ENCODE data around the gene SYP.
"Not testable (repeated sequence)": the region's sequence is repeated elsewhere in the genome, so short reads cannot be mapped to it uniquely, and the experiment has no call there.

Gene SYP

GRCh38 chrX:49176421-49177326, 23.3 kb downstream of the SYP start:
- Mint-ChIP-seq H3K27ac (peak overlapping the region; percentile 92), H3K4me1 (peaks cover 26% of the 10 kb centered on the region), H3K9me3 (no peaks in the 10 kb centered on the region), H3K36me3 (peaks cover 33% of the 10 kb centered on the region), H3K4me3 (no peak overlapping the region), H3K27me3 (no peaks in the 10 kb centered on the region)
- DNase-seq (ENCODE audit: low spot score in 2 of 2) = no peak
- no peak for ATAC-seq (ENCODE audit: low read depth)

DNA sequence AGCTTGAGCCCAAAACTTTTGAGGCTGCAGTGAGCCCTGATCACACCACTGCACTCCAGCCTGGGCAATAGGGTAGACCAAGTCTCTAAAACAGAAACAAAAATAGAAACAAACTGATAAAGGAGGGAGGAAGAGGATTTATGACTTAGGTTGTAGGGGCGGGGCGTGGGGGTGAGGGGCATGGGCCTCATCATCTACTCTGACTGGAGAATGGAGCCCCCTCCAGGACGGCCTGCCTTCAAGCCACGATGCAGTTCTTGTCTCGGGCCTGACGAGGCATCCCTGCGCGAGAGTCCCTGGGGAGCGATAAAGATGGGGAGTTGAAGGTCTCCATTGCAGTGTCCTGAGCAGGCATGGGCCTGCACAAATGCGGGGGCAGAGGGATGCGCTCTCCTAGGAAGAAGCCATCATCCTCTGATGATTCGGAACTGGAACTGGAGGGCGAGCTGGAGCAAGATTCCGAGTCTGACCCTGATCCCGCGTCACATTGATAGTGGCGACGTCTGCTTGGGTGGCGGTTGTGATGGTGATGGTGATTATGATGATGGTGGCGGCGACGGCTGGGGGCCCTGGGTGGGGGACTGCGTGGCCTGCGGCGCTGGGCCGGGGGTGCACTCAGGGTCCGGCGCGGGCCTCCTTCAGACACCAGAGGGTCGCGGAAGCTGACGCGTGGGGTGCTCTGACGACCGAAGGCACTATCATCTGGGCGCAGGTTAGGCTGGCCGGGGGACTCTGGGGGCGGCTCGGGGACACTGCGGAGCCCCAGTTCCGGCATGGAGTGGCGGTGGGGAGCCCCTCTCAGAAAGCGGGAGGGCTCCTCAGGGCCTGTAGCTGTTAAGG, 24.3 kb downstream of the SYP start:
- ATAC-seq (ENCODE audit: low read depth) (no peak), DNase-seq (ENCODE audit: low spot score in 2 of 2) (no peak)
- Mint-ChIP-seq H3K27me3 (no peaks in the 10 kb centered on the region), H3K4me1 (peaks cover 26% of the 10 kb centered on the region), H3K27ac (no peak overlapping the region), H3K9me3 (no peaks in the 10 kb centered on the region), H3K36me3 (peaks cover 29% of the 10 kb centered on the region), H3K4me3 (peak overlapping the region; percentile 21)

GRCh38 chrX:49174723-49175122, 25.3 kb downstream of the SYP start:
- Mint-ChIP-seq H3K4me1 (peaks cover 22% of the 10 kb centered on the region), H3K27me3 (no peaks in the 10 kb centered on the region), H3K36me3 (peaks cover 24% of the 10 kb centered on the region), H3K27ac (peak overlapping the region; percentile 62), H3K4me3 (no peak overlapping the region), H3K9me3 (no peaks in the 10 kb centered on the region)
- no peak for ATAC-seq (ENCODE audit: low read depth)
- DNase-seq (ENCODE audit: low spot score in 2 of 2) = no peak

- H3K9me3 Mint-ChIP-seq; ATAC-seq (ENCODE audit: low read depth); DNase-seq (ENCODE audit: low spot score in 2 of 2); H3K27me3 Mint-ChIP-seq: not testable (repeated sequence)
- H3K36me3 Mint-ChIP-seq = peaks cover 19% of the 10 kb centered on the region
- peak overlapping the region; percentile 95 for H3K27ac Mint-ChIP-seq
- H3K4me3 Mint-ChIP-seq = peak overlapping the region; percentile 95
- H3K4me1 Mint-ChIP-seq = peaks cover 24% of the 10 kb centered on the region
Observed at GRCh38 chrX:49173544-49173943, 26.4 kb downstream of the SYP start.

GRCh38 chrX:49172280-49172780, 27.7 kb downstream of the SYP start:
- H3K4me3 Mint-ChIP-seq = peak overlapping the region; percentile 95
- no peaks in the 10 kb centered on the region for H3K27me3 Mint-ChIP-seq
- DNase-seq (ENCODE audit: low spot score in 2 of 2) (peak; percentile 30 to 50), ATAC-seq (ENCODE audit: low read depth) (peak; percentile 78)
- H3K27ac Mint-ChIP-seq = peak overlapping the region; percentile 95
- H3K9me3 Mint-ChIP-seq = no peaks in the 10 kb centered on the region
- peaks cover 15% of the 10 kb centered on the region for H3K36me3 Mint-ChIP-seq
- H3K4me1 Mint-ChIP-seq = peaks cover 27% of the 10 kb centered on the region

- peak within 1 kb of the TSS; percentile 95 for H3K27ac Mint-ChIP-seq
Observed at GRCh38 chrX:49171752-49172279, 28.2 kb downstream of the SYP start, which contains the start of gene PLP2. Gene PLP2 (plus strand): TSS chrX:49171898. CDS start chrX:49172001, 103 bp downstream.

DNA sequence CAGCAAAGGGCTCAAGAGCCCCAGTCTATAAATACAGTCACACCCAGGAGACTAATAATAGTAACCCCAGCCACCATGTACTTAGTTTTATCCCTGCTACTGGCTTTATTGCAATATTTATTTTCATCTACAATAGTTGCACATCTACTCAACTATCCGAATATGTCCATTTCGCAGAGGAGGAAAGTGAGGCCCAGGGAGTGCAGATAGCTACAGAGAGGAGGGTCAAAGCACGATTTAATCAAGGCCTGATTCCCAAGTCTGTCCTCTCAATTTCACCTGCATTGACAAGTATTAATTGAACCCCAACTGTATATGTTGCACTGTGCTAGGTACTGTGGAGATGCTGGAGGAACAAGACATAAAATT, 32.3 kb downstream of the SYP start:
- peaks cover 21% of the 10 kb centered on the region for H3K4me1 Mint-ChIP-seq
- H3K4me3 Mint-ChIP-seq = peak overlapping the region; percentile 84
- ATAC-seq (ENCODE audit: low read depth) (no peak), DNase-seq (ENCODE audit: low spot score in 2 of 2) (no peak)
- peak overlapping the region; percentile 89 for H3K27ac Mint-ChIP-seq
- no peaks in the 10 kb centered on the region for H3K27me3 Mint-ChIP-seq
- H3K9me3 Mint-ChIP-seq = no peaks in the 10 kb centered on the region
- no peaks in the 10 kb centered on the region for H3K36me3 Mint-ChIP-seq

More at GRCh38 chrX:49171752-49172279, 28.2 kb downstream of the SYP start, which contains the start of gene PLP2:
- no peaks in the 10 kb centered on the region for H3K9me3 Mint-ChIP-seq
- no peak for DNase-seq (ENCODE audit: low spot score in 2 of 2)
- peak; percentile 27 for ATAC-seq (ENCODE audit: low read depth)
- H3K4me1 Mint-ChIP-seq = peaks cover 27% of the 10 kb centered on the region
- peaks cover 15% of the 10 kb centered on the region for H3K36me3 Mint-ChIP-seq
- no peaks in the 10 kb centered on the region for H3K27me3 Mint-ChIP-seq
- peak within 1 kb of the TSS; percentile 95 for H3K4me3 Mint-ChIP-seq

- DNase-seq (ENCODE audit: low spot score in 2 of 2) (peak; percentile 35 to 36), ATAC-seq (ENCODE audit: low read depth) (peak; percentile 36)
- Mint-ChIP-seq H3K4me1 (peaks cover 20% of the 10 kb centered on the region), H3K4me3 (peak overlapping the region; percentile 84), H3K36me3 (no peaks in the 10 kb centered on the region), H3K9me3 (no peaks in the 10 kb centered on the region), H3K27me3 (no peaks in the 10 kb centered on the region), H3K27ac (peak overlapping the region; percentile 89)
Observed at GRCh38 chrX:49166914-49167739, 32.9 kb downstream of the SYP start.

GRCh38 chrX:49165901-49166881, 33.8 kb downstream of the SYP start:
- H3K9me3 Mint-ChIP-seq = no peaks in the 10 kb centered on the region
- no peaks in the 10 kb centered on the region for H3K27me3 Mint-ChIP-seq
- DNase-seq (ENCODE audit: low spot score in 2 of 2) (peak; percentile 54 to 62), ATAC-seq (ENCODE audit: low read depth) (peak; percentile 62)
- no peaks in the 10 kb centered on the region for H3K36me3 Mint-ChIP-seq
- H3K4me3 Mint-ChIP-seq = peak overlapping the region; percentile 84
- peaks cover 20% of the 10 kb centered on the region for H3K4me1 Mint-ChIP-seq
- peak overlapping the region; percentile 89 for H3K27ac Mint-ChIP-seq

DNA sequence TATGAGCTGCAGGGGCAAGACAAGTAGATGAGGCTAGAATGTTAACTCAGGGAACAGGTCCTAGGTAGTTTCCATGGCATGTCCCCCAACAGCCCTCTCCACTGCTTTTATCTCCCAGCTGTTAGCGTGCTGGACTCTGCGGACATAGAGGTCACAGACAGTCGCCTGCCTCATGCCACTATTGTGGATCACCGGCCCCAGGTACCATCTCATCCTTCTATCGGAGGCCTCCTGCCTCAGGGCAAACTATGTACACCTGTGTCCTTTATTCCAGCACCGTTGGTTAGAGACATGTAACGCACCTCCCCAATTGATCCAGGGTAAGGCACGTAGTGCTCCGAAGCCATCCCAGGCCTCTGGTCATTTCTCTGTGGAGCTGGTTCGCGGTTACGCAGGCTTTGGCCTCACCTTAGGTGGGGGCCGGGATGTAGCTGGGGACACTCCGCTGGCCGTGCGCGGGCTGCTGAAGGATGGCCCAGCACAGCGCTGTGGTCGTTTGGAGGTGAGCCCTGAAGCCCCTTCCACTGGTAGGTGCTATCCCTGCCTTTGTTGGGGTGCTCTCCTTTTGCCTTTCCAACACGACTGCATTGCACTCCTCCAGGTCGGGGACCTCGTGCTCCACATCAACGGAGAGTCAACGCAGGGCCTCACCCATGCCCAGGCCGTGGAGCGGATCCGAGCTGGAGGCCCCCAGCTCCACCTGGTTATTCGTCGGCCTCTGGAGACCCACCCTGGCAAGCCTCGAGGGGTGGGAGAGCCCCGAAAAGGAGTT, 35.2 kb downstream of the SYP start:
- H3K27me3 Mint-ChIP-seq = no peaks in the 10 kb centered on the region
- ATAC-seq (ENCODE audit: low read depth) (no peak), DNase-seq (ENCODE audit: low spot score in 2 of 2) (no peak)
- H3K4me3 Mint-ChIP-seq = peak overlapping the region; percentile 11
- H3K4me1 Mint-ChIP-seq = peaks cover 20% of the 10 kb centered on the region
- H3K27ac Mint-ChIP-seq = peak overlapping the region; percentile 89
- H3K9me3 Mint-ChIP-seq = no peaks in the 10 kb centered on the region
- H3K36me3 Mint-ChIP-seq = no peaks in the 10 kb centered on the region

- H3K36me3 Mint-ChIP-seq = no peaks in the 10 kb centered on the region
- peak overlapping the region; percentile 71 for H3K27ac Mint-ChIP-seq
- peaks cover 17% of the 10 kb centered on the region for H3K4me1 Mint-ChIP-seq
- ATAC-seq (ENCODE audit: low read depth) (peak; percentile 62), DNase-seq (ENCODE audit: low spot score in 2 of 2) (peak; percentile 70 to 77)
- no peaks in the 10 kb centered on the region for H3K9me3 Mint-ChIP-seq
- peak overlapping the region; percentile 85 for H3K4me3 Mint-ChIP-seq
- H3K27me3 Mint-ChIP-seq = no peaks in the 10 kb centered on the region
Observed at GRCh38 chrX:49163555-49164419, 36.2 kb downstream of the SYP start.

Measured in memory B cell (primary cell).